ENCODE data around the gene ZC4H2.
"Not testable (repeated sequence)": the region's sequence is repeated elsewhere in the genome, so short reads cannot be mapped to it uniquely, and the experiment has no call there.

The ZC4H2 gene

GRCh38 chrX:65002208-65002607 lies 26.0 kb upstream of the ZC4H2 start:
- H2BK120ac ChIP-seq (ENCODE audit: low read depth, low read length); H2BK12ac ChIP-seq (ENCODE audit: low read length in 2 of 2); H3K4me2 ChIP-seq (ENCODE audit: low read length, poor library complexity, severe bottlenecking); H3K4me3 ChIP-seq (ENCODE audit: insufficient read depth in 1 of 2, low read depth in 1 of 2, low read length in 2 of 2); H3K79me1 ChIP-seq (replicated peaks; ENCODE audit: low read length, poor library complexity, severe bottlenecking); H2AFZ ChIP-seq (ENCODE audit: low read depth, low read length); H3K4me1 ChIP-seq (ENCODE audit: control insufficient read depth, insufficient read depth, low read depth, low read length); H3K14ac ChIP-seq (ENCODE audit: low read length in 2 of 2); H4K91ac ChIP-seq (ENCODE audit: low read length); H2BK5ac ChIP-seq (ENCODE audit: low read depth, low read length, poor library complexity, severe bottlenecking); H3K18ac ChIP-seq (ENCODE audit: low read depth in 1 of 2, low read length in 2 of 2); H4K8ac ChIP-seq (ENCODE audit: low read length); H2AK5ac ChIP-seq (ENCODE audit: low read length, severe bottlenecking); H3K36me3 ChIP-seq (ENCODE audit: control insufficient read depth in 1 of 2, insufficient read depth in 2 of 2, low read depth in 1 of 2, low read length in 2 of 2); H2BK15ac ChIP-seq (ENCODE audit: low read depth, poor library complexity, severe bottlenecking); DNase-seq; H3K4ac ChIP-seq (ENCODE audit: low read depth in 1 of 2, low read length in 2 of 2); H3K27me3 ChIP-seq (ENCODE audit: control insufficient read depth in 1 of 2, insufficient read depth in 1 of 2, low read length in 2 of 2); H3K27ac ChIP-seq (ENCODE audit: low read length, poor library complexity, severe bottlenecking); H3K9ac ChIP-seq (ENCODE audit: low read length); H3K23ac ChIP-seq (ENCODE audit: low read length in 2 of 2): not testable (repeated sequence)
- peaks cover 28% of the 10 kb centered on the region for H3K9me3 ChIP-seq (ENCODE audit: control insufficient read depth, low read length)
- no CpG with 5 or more reads among the region's 26 CpGs for WGBS

GRCh38 chrX:64996805-64997204 lies 20.6 kb upstream of the ZC4H2 start:
- H3K14ac ChIP-seq (ENCODE audit: low read length in 2 of 2): no peak overlapping the region
- no peak overlapping the region for H2BK5ac ChIP-seq (ENCODE audit: low read depth, low read length, poor library complexity, severe bottlenecking)
- no peak overlapping the region for H3K4me3 ChIP-seq (ENCODE audit: insufficient read depth in 1 of 2, low read depth in 1 of 2, low read length in 2 of 2)
- H2BK120ac ChIP-seq (ENCODE audit: low read depth, low read length): no peak overlapping the region
- no peak overlapping the region for H4K8ac ChIP-seq (ENCODE audit: low read length)
- no peak overlapping the region for H3K4ac ChIP-seq (ENCODE audit: low read depth in 1 of 2, low read length in 2 of 2)
- no peaks in the 10 kb centered on the region for H3K36me3 ChIP-seq (ENCODE audit: control insufficient read depth in 1 of 2, insufficient read depth in 2 of 2, low read depth in 1 of 2, low read length in 2 of 2)
- no peak overlapping the region for H2AFZ ChIP-seq (ENCODE audit: low read depth, low read length)
- no peak overlapping the region for H3K9ac ChIP-seq (ENCODE audit: low read length)
- no peak overlapping the region for H4K91ac ChIP-seq (ENCODE audit: low read length)
- no peak overlapping the region for H3K18ac ChIP-seq (ENCODE audit: low read depth in 1 of 2, low read length in 2 of 2)
- no peak overlapping the region for H3K27ac ChIP-seq (ENCODE audit: low read length, poor library complexity, severe bottlenecking)
- WGBS: no CpG with 5 or more reads among the region's 1 CpG
- H3K27me3 ChIP-seq (ENCODE audit: control insufficient read depth in 1 of 2, insufficient read depth in 1 of 2, low read length in 2 of 2): no peaks in the 10 kb centered on the region
- peaks cover 31% of the 10 kb centered on the region for H3K9me3 ChIP-seq (ENCODE audit: control insufficient read depth, low read length)
- H3K4me1 ChIP-seq (ENCODE audit: control insufficient read depth, insufficient read depth, low read depth, low read length): no peaks in the 10 kb centered on the region
- no peaks in the 10 kb centered on the region for H3K79me1 ChIP-seq (replicated peaks; ENCODE audit: low read length, poor library complexity, severe bottlenecking)
- no peak for DNase-seq
- no peak overlapping the region for H2AK5ac ChIP-seq (ENCODE audit: low read length, severe bottlenecking)
- H3K23ac ChIP-seq (ENCODE audit: low read length in 2 of 2): no peak overlapping the region
- no peak overlapping the region for H3K4me2 ChIP-seq (ENCODE audit: low read length, poor library complexity, severe bottlenecking)
- no peak overlapping the region for H2BK12ac ChIP-seq (ENCODE audit: low read length in 2 of 2)
- H2BK15ac ChIP-seq (ENCODE audit: low read depth, poor library complexity, severe bottlenecking): no peak overlapping the region

GRCh38 chrX:64994131-64994798 lies 18.0 kb upstream of the ZC4H2 start:
- Histone ChIP-seq H3K27ac (ENCODE audit: low read length, poor library complexity, severe bottlenecking) (no peak overlapping the region), H3K9ac (ENCODE audit: low read length) (no peak overlapping the region), H2AK5ac (ENCODE audit: low read length, severe bottlenecking) (no peak overlapping the region), H3K79me1 (replicated peaks; ENCODE audit: low read length, poor library complexity, severe bottlenecking) (no peaks in the 10 kb centered on the region), H2BK5ac (ENCODE audit: low read depth, low read length, poor library complexity, severe bottlenecking) (no peak overlapping the region), H3K4me1 (ENCODE audit: control insufficient read depth, insufficient read depth, low read depth, low read length) (no peaks in the 10 kb centered on the region), H3K36me3 (ENCODE audit: control insufficient read depth in 1 of 2, insufficient read depth in 2 of 2, low read depth in 1 of 2, low read length in 2 of 2) (no peaks in the 10 kb centered on the region), H3K27me3 (ENCODE audit: control insufficient read depth in 1 of 2, insufficient read depth in 1 of 2, low read length in 2 of 2) (no peaks in the 10 kb centered on the region), H4K8ac (ENCODE audit: low read length) (no peak overlapping the region), H3K14ac (ENCODE audit: low read length in 2 of 2) (no peak overlapping the region), H3K18ac (ENCODE audit: low read depth in 1 of 2, low read length in 2 of 2) (no peak overlapping the region), H2BK120ac (ENCODE audit: low read depth, low read length) (no peak overlapping the region), H2AFZ (ENCODE audit: low read depth, low read length) (no peak overlapping the region), H3K23ac (ENCODE audit: low read length in 2 of 2) (no peak overlapping the region), H3K4me2 (ENCODE audit: low read length, poor library complexity, severe bottlenecking) (no peak overlapping the region), H3K4ac (ENCODE audit: low read depth in 1 of 2, low read length in 2 of 2) (no peak overlapping the region), H4K91ac (ENCODE audit: low read length) (no peak overlapping the region), H3K9me3 (ENCODE audit: control insufficient read depth, low read length) (peaks cover 34% of the 10 kb centered on the region), H3K4me3 (ENCODE audit: insufficient read depth in 1 of 2, low read depth in 1 of 2, low read length in 2 of 2) (no peak overlapping the region), H2BK12ac (ENCODE audit: low read length in 2 of 2) (no peak overlapping the region), H2BK15ac (ENCODE audit: low read depth, poor library complexity, severe bottlenecking) (no peak overlapping the region)
- WGBS: 73% methylated on average over 2 of the region's 2 CpGs
- no peak for DNase-seq

- Histone ChIP-seq H3K27me3 (ENCODE audit: control insufficient read depth in 1 of 2, insufficient read depth in 1 of 2, low read length in 2 of 2) (no peaks in the 10 kb centered on the region), H3K27ac (ENCODE audit: low read length, poor library complexity, severe bottlenecking) (no peak overlapping the region), H4K8ac (ENCODE audit: low read length) (no peak overlapping the region), H3K4ac (ENCODE audit: low read depth in 1 of 2, low read length in 2 of 2) (no peak overlapping the region), H3K9ac (ENCODE audit: low read length) (no peak overlapping the region), H3K36me3 (ENCODE audit: control insufficient read depth in 1 of 2, insufficient read depth in 2 of 2, low read depth in 1 of 2, low read length in 2 of 2) (no peaks in the 10 kb centered on the region), H2BK15ac (ENCODE audit: low read depth, poor library complexity, severe bottlenecking) (no peak overlapping the region), H2AK5ac (ENCODE audit: low read length, severe bottlenecking) (no peak overlapping the region), H3K4me3 (ENCODE audit: insufficient read depth in 1 of 2, low read depth in 1 of 2, low read length in 2 of 2) (no peak overlapping the region), H3K9me3 (ENCODE audit: control insufficient read depth, low read length) (no peaks in the 10 kb centered on the region), H3K23ac (ENCODE audit: low read length in 2 of 2) (no peak overlapping the region), H3K18ac (ENCODE audit: low read depth in 1 of 2, low read length in 2 of 2) (no peak overlapping the region), H4K91ac (ENCODE audit: low read length) (no peak overlapping the region), H3K79me1 (replicated peaks; ENCODE audit: low read length, poor library complexity, severe bottlenecking) (peaks cover 2% of the 10 kb centered on the region), H2BK12ac (ENCODE audit: low read length in 2 of 2) (no peak overlapping the region), H3K4me2 (ENCODE audit: low read length, poor library complexity, severe bottlenecking) (no peak overlapping the region), H2BK120ac (ENCODE audit: low read depth, low read length) (no peak overlapping the region), H2AFZ (ENCODE audit: low read depth, low read length) (no peak overlapping the region), H3K14ac (ENCODE audit: low read length in 2 of 2) (no peak overlapping the region), H2BK5ac (ENCODE audit: low read depth, low read length, poor library complexity, severe bottlenecking) (no peak overlapping the region), H3K4me1 (ENCODE audit: control insufficient read depth, insufficient read depth, low read depth, low read length) (no peaks in the 10 kb centered on the region)
- DNase-seq: peak; percentile 1
- WGBS: 100% methylated on average over 1 of the region's 3 CpGs
Observed at GRCh38 chrX:64977830-64978229, 1.6 kb upstream of the ZC4H2 start.
